A673 (cell line): Measurements from ENCODE around the gene EFNA5. TPM values are rescaled to one million over a fixed set of nuclear protein-coding genes. Genes with fewer than 3 reads are reported as not detected.

Experiments used
- BruUV-seq: library from RNA; stranded (reverse); fragments of 400-500 nt; replicated peaks from 2 replicates; lab custom pipeline; 2021; lab: Mats Ljungman, UMichigan
- CTCF ChIA-PET: fragments of 300-600 bp; sonication (Branson Sonifier 250); formaldehyde crosslinking; loops from one replicate; lab custom pipeline; 2022; ENCODE audit warnings: antibody characterized with exemption; lab: Charles Lee
- POLR2A ChIA-PET: fragments of 300-600 bp; sonication (Branson Sonifier 250); formaldehyde crosslinking; loops from one replicate; lab custom pipeline; 2022; ENCODE audit warnings: antibody characterized with exemption; ENCODE audit not compliant: low non-redundant PET; lab: Charles Lee
- DNase-seq: peaks from one replicate; pipeline ENCODE4 v3.0.0-alpha.2; 2015; ENCODE audit warnings: low spot score
- H3K27ac ChIP-seq: fragments of 200-600 bp; sonication (generic); 2 replicates; pipeline ENCODE4 v1.5.1; 2016; ENCODE audit warnings: mixed run types, low read depth, mild to moderate bottlenecking, mixed read lengths, antibody characterized with exemption, low read length; ENCODE audit not compliant: poor library complexity, severe bottlenecking
- H3K27me3 ChIP-seq: fragments of 200-600 bp; sonication (generic); replicated peaks from 2 replicates; pipeline ENCODE4 v1.6.1; 2017; ENCODE audit warnings: mixed run types, low read depth, mild to moderate bottlenecking, mixed read lengths, antibody characterized with exemption, low read length; ENCODE audit not compliant: insufficient read depth, poor library complexity
- H3K36me3 ChIP-seq: fragments of 200-600 bp; sonication (generic); 2 replicates; pipeline ENCODE4 v1.6.1; 2016; ENCODE audit warnings: mixed run types, mild to moderate bottlenecking, mixed read lengths, antibody characterized with exemption, low read length; ENCODE audit not compliant: insufficient read depth, poor library complexity, severe bottlenecking
- H3K4me1 ChIP-seq: fragments of 200-600 bp; sonication (generic); 2 replicates; pipeline ENCODE4 v1.6.1; 2017; ENCODE audit warnings: mixed run types, mild to moderate bottlenecking, mixed read lengths, antibody characterized with exemption, low read length; ENCODE audit not compliant: insufficient read depth, poor library complexity, severe bottlenecking
- H3K4me3 ChIP-seq: fragments of 200-600 bp; sonication (generic); 2 replicates; pipeline ENCODE4 v1.5.1; 2016; ENCODE audit warnings: low read depth, mixed run types, mild to moderate bottlenecking, mixed read lengths, low read length; ENCODE audit not compliant: poor library complexity, severe bottlenecking
- H3K9me3 ChIP-seq: fragments of 200-600 bp; sonication (generic); 2 replicates; pipeline ENCODE4 v1.6.1; 2016; ENCODE audit warnings: mixed run types, low read depth, mild to moderate bottlenecking, mixed read lengths, antibody characterized with exemption, low read length; ENCODE audit not compliant: poor library complexity, severe bottlenecking
- CTCF ChIP-seq: fragments of 300-800, 200-600 bp; sonication (generic); conservative IDR thresholded peaks from 2 replicates; pipeline ENCODE4 v1.5.1; 2017; ENCODE audit warnings: low read depth, mild to moderate bottlenecking, antibody characterized with exemption, low read length, moderate library complexity, mixed read lengths
- EZH2 ChIP-seq: fragments of 200-600 bp; sonication (generic); IDR thresholded peaks from 2 replicates; pipeline ENCODE4 v1.6.1; 2017; ENCODE audit warnings: borderline replicate concordance, low read depth, mild to moderate bottlenecking, mixed read lengths, antibody characterized with exemption, low read length; ENCODE audit not compliant: poor library complexity, severe bottlenecking
- intact Hi-C: fragments of 100-400 bp; cut with micrococcal nuclease; formaldehyde crosslinking; loops from one replicate; pipeline ENCODE4 v1.10.0; 2022; ENCODE audit not compliant: unreplicated experiment
- total RNA-seq: library from RNA; stranded (reverse); gene quantifications from 2 replicates; pipeline ENCODE4 v1.2.3, GENCODE V29; 2021

The EFNA5 gene
- total RNA-seq, 1 experiment from 2014 or later = 16.7 TPM

GRCh38 chr5:107337281-107337680 is 333.5 kb downstream of the EFNA5 start:
- peaks cover 9% of the 10 kb centered on the region for H3K27me3 ChIP-seq
- CTCF ChIA-PET = interaction anchor here (0.6 kb wide), 1 partner anchor 50 kb away, joined by 4 read pairs; no protein-coding TSS in a partner anchor
- DNase-seq = no peak
- POLR2A ChIA-PET = no interaction called here
- no peak overlapping the region for H3K27ac ChIP-seq
- no peaks in the 10 kb centered on the region for H3K9me3 ChIP-seq
- peaks cover 3% of the 10 kb centered on the region for H3K4me1 ChIP-seq
- H3K36me3 ChIP-seq = no peaks in the 10 kb centered on the region
- TF ChIP-seq EZH2 = no peak
- no peak for TF ChIP-seq CTCF
- BruUV-seq = no TSS peak
- intact Hi-C loops = no loop called here
- no peak overlapping the region for H3K4me3 ChIP-seq

GRCh38 chr5:107331882-107332281 is 338.9 kb downstream of the EFNA5 start:
- CTCF ChIA-PET = no interaction called here

GRCh38 chr5:107331312-107331711 is 339.4 kb downstream of the EFNA5 start:
- Histone ChIP-seq H3K9me3 (no peaks in the 10 kb centered on the region), H3K4me1 (no peaks in the 10 kb centered on the region), H3K27me3 (no peaks in the 10 kb centered on the region), H3K36me3 (no peaks in the 10 kb centered on the region), H3K27ac (no peak overlapping the region), H3K4me3 (no peak overlapping the region)
- ChIA-PET CTCF (no interaction called here), POLR2A (no interaction called here)
- TF ChIP-seq CTCF (no peak), EZH2 (no peak)
- BruUV-seq = no TSS peak
- intact Hi-C loops = no loop called here
- DNase-seq = no peak

More at GRCh38 chr5:107331882-107332281, 338.9 kb downstream of the EFNA5 start:
- no peak for TF ChIP-seq CTCF
- TF ChIP-seq EZH2 = no peak
- Histone ChIP-seq H3K36me3 (no peaks in the 10 kb centered on the region), H3K27ac (no peak overlapping the region), H3K4me1 (no peaks in the 10 kb centered on the region), H3K9me3 (no peaks in the 10 kb centered on the region), H3K4me3 (no peak overlapping the region), H3K27me3 (no peaks in the 10 kb centered on the region)
- no TSS peak for BruUV-seq
- no peak for DNase-seq
- intact Hi-C loops = no loop called here
- POLR2A ChIA-PET = no interaction called here
